ENCODE measurements around the gene EFCAB11.

GRCh38 chr14:89807892-89808291 is 146.6 kb downstream of the EFCAB11 start:
- TF ChIP-seq POLR2A (IDR thresholded peaks at IDR 0.05) (no peak), POLR2AphosphoS5 (IDR thresholded peaks at IDR 0.05) (no peak)
- TF ChIP-seq, protein P1, sequence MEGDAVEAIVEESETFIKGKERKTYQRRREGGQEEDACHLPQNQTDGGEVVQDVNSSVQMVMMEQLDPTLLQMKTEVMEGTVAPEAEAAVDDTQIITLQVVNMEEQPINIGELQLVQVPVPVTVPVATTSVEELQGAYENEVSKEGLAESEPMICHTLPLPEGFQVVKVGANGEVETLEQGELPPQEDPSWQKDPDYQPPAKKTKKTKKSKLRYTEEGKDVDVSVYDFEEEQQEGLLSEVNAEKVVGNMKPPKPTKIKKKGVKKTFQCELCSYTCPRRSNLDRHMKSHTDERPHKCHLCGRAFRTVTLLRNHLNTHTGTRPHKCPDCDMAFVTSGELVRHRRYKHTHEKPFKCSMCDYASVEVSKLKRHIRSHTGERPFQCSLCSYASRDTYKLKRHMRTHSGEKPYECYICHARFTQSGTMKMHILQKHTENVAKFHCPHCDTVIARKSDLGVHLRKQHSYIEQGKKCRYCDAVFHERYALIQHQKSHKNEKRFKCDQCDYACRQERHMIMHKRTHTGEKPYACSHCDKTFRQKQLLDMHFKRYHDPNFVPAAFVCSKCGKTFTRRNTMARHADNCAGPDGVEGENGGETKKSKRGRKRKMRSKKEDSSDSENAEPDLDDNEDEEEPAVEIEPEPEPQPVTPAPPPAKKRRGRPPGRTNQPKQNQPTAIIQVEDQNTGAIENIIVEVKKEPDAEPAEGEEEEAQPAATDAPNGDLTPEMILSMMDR (IDR thresholded peaks at IDR 0.05), result no peak
